GM23338 (cell line): ENCODE data around the gene VAV3.

Source experiments
- CREB1 ChIP-seq: fragments of 250-450 bp; sonication (Bioruptor Pico); IDR thresholded peaks from 2 replicates; pipeline ENCODE4 v1.5.0; 2020; ENCODE audit warnings: low read depth, mild to moderate bottlenecking, moderate library complexity
- EZH2phosphoT487 ChIP-seq: fragments of 200-600 bp; sonication (generic); IDR thresholded peaks from one replicate; pipeline ENCODE4 v1.8.1; 2018; ENCODE audit warnings: antibody characterized with exemption; ENCODE audit not compliant: unreplicated experiment
- JUNB ChIP-seq: IDR thresholded peaks from one replicate; pipeline ENCODE4 v1.6.1; 2016; ENCODE audit warnings: antibody characterized with exemption; ENCODE audit not compliant: unreplicated experiment
- POLR2AphosphoS5 ChIP-seq: IDR thresholded peaks from 2 replicates; pipeline ENCODE4 v1.6.1; 2016; ENCODE audit warnings: antibody characterized with exemption, low read depth
- TF ChIP-seq, protein P1 (sequence below), 2 experiments: fragments of 200-600 bp in 1 of 2; sonication (generic) in 1 of 2; conservative IDR thresholded peaks; 2 replicates each; pipeline versions ENCODE4 v1.5.1 to v1.6.1; 2016 to 2017; ENCODE audit warnings: antibody characterized with exemption in 2 of 2, low read depth in 2 of 2, mild to moderate bottlenecking in 2 of 2, moderate library complexity in 1 of 2
- TF ChIP-seq, protein P2 (sequence below): IDR thresholded peaks from one replicate; pipeline ENCODE4 v1.6.1; 2018; ENCODE audit warnings: antibody characterized with exemption; ENCODE audit not compliant: unreplicated experiment
- TF ChIP-seq, protein P3 (sequence below): IDR thresholded peaks from 2 replicates; pipeline ENCODE4 v1.6.1; 2016; ENCODE audit warnings: antibody characterized with exemption

DNA sequence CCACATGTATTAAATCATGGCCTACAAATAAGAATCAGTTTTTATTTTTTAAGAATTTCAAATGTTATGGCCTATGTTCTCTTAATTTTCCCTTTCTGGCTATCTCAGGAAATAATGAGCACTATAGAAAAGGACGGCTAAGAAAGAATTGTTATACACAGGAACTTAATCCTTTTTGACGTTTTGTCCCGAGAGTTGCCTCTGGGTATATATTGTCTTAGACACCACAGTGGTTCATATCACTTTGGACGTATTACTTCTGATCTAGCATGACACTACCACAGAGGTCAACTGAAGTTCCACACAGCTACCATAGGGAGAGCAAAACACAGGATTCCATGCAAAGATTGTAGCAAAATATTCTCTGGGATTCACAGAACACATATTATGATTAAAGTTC is 307.6 kb downstream of the VAV3 start:
- TF ChIP-seq, protein P1, sequence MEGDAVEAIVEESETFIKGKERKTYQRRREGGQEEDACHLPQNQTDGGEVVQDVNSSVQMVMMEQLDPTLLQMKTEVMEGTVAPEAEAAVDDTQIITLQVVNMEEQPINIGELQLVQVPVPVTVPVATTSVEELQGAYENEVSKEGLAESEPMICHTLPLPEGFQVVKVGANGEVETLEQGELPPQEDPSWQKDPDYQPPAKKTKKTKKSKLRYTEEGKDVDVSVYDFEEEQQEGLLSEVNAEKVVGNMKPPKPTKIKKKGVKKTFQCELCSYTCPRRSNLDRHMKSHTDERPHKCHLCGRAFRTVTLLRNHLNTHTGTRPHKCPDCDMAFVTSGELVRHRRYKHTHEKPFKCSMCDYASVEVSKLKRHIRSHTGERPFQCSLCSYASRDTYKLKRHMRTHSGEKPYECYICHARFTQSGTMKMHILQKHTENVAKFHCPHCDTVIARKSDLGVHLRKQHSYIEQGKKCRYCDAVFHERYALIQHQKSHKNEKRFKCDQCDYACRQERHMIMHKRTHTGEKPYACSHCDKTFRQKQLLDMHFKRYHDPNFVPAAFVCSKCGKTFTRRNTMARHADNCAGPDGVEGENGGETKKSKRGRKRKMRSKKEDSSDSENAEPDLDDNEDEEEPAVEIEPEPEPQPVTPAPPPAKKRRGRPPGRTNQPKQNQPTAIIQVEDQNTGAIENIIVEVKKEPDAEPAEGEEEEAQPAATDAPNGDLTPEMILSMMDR (conservative IDR thresholded peaks at IDR 0.05; ENCODE audit: low read depth in 2 of 2), result no peak
- TF ChIP-seq POLR2AphosphoS5 (no peak), EZH2phosphoT487 (no peak), CREB1 (CRISPR knock-in tag) (no peak), JUNB (no peak)
- TF ChIP-seq, protein P2, sequence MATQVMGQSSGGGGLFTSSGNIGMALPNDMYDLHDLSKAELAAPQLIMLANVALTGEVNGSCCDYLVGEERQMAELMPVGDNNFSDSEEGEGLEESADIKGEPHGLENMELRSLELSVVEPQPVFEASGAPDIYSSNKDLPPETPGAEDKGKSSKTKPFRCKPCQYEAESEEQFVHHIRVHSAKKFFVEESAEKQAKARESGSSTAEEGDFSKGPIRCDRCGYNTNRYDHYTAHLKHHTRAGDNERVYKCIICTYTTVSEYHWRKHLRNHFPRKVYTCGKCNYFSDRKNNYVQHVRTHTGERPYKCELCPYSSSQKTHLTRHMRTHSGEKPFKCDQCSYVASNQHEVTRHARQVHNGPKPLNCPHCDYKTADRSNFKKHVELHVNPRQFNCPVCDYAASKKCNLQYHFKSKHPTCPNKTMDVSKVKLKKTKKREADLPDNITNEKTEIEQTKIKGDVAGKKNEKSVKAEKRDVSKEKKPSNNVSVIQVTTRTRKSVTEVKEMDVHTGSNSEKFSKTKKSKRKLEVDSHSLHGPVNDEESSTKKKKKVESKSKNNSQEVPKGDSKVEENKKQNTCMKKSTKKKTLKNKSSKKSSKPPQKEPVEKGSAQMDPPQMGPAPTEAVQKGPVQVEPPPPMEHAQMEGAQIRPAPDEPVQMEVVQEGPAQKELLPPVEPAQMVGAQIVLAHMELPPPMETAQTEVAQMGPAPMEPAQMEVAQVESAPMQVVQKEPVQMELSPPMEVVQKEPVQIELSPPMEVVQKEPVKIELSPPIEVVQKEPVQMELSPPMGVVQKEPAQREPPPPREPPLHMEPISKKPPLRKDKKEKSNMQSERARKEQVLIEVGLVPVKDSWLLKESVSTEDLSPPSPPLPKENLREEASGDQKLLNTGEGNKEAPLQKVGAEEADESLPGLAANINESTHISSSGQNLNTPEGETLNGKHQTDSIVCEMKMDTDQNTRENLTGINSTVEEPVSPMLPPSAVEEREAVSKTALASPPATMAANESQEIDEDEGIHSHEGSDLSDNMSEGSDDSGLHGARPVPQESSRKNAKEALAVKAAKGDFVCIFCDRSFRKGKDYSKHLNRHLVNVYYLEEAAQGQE, result no peak
- TF ChIP-seq, protein P3, sequence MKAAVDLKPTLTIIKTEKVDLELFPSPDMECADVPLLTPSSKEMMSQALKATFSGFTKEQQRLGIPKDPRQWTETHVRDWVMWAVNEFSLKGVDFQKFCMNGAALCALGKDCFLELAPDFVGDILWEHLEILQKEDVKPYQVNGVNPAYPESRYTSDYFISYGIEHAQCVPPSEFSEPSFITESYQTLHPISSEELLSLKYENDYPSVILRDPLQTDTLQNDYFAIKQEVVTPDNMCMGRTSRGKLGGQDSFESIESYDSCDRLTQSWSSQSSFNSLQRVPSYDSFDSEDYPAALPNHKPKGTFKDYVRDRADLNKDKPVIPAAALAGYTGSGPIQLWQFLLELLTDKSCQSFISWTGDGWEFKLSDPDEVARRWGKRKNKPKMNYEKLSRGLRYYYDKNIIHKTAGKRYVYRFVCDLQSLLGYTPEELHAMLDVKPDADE, result no peak
